SK-N-SH (cell line): ENCODE data around the gene PTPA. TPM values are rescaled to one million over a fixed set of nuclear protein-coding genes. Genes with fewer than 3 reads are reported as not detected.

ENCODE experiments used
- CTCF ChIA-PET: fragments of 300-600, 350-600 bp; formaldehyde crosslinking; extraction: SDS; loops from one replicate; lab custom pipeline; 2021; lab: Yijun Ruan, JAX
- POLR2A ChIA-PET: fragments of 350-600 bp; sonication (Branson Sonifier 250); formaldehyde crosslinking; extraction: SDS; loops from one replicate; lab custom pipeline; 2020; ENCODE audit warnings: antibody characterized with exemption, inconsistent platforms; lab: Yijun Ruan, JAX
- DNase-seq: peaks from one replicate; pipeline ENCODE4 v3.0.0; 2012
- H2AFZ ChIP-seq: fragments of 200-600 bp; sonication (generic); 2 replicates; pipeline ENCODE4 v1.8.1; 2016; ENCODE audit warnings: antibody characterized with exemption, mild to moderate bottlenecking, low read depth
- H3F3A ChIP-seq: fragments of 200-600 bp; sonication (generic); replicated peaks from 2 replicates; pipeline ENCODE3; 2016; ENCODE audit warnings: antibody characterized with exemption, mild to moderate bottlenecking; ENCODE audit not compliant: insufficient read depth
- H3K27ac ChIP-seq, 2 experiments: fragments of 200-500 bp in 1 of 2; fragments of 200-600 bp in 1 of 2; sonication (Bioruptor generic) in 1 of 2; sonication (generic), shearing (Covaris generic) in 1 of 2; 2 replicates each; pipeline versions ENCODE4 v1.5.1 to v1.6.1; 2014 to 2016; ENCODE audit warnings: low read depth in 2 of 2, inconsistent platforms in 1 of 2, low read length in 1 of 2, mild to moderate bottlenecking in 1 of 2, mixed read lengths in 1 of 2
- H3K27me3 ChIP-seq: fragments of 200-600 bp; sonication (generic), shearing (Covaris generic); 2 replicates; pipeline ENCODE4 v1.6.1; 2016; ENCODE audit warnings: mixed run types; ENCODE audit not compliant: insufficient read depth
- H3K36me3 ChIP-seq, 2 experiments: fragments of 200-500 bp in 1 of 2; fragments of 200-600 bp in 1 of 2; sonication (Bioruptor generic) in 1 of 2; sonication (generic) in 1 of 2; replicated peaks in 1 of 2; 2 replicates each; pipeline versions ENCODE3 to v1.5.1; 2014 to 2016; ENCODE audit warnings: low read length in 1 of 2, mild to moderate bottlenecking in 1 of 2; ENCODE audit not compliant: insufficient read depth in 2 of 2, control insufficient read depth in 1 of 2
- H3K4me1 ChIP-seq, 2 experiments: fragments of 200-500 bp in 1 of 2; fragments of 200-600 bp in 1 of 2; sonication (Bioruptor generic) in 1 of 2; sonication (generic), shearing (Covaris generic) in 1 of 2; 2 replicates each; pipeline versions ENCODE4 v1.5.1 to v1.6.1; 2014 to 2016; ENCODE audit warnings: low read depth in 1 of 2, low read length in 1 of 2, mixed run types in 1 of 2; ENCODE audit not compliant: insufficient read depth in 2 of 2, control insufficient read depth in 1 of 2
- H3K4me2 ChIP-seq: fragments of 200-600 bp; sonication (generic), shearing (Covaris generic); 2 replicates; pipeline ENCODE4 v1.6.1; 2017; ENCODE audit warnings: mixed run types
- H3K4me3 ChIP-seq, 2 experiments: fragments of 200-500 bp in 1 of 2; fragments of 200-600 bp in 1 of 2; sonication (Bioruptor generic) in 1 of 2; sonication (generic), shearing (Covaris generic) in 1 of 2; 2 replicates each; pipeline versions ENCODE4 v1.5.1 to v1.8.1; 2014 to 2016; ENCODE audit warnings: low read depth in 2 of 2, inconsistent platforms in 1 of 2, low read length in 1 of 2, mild to moderate bottlenecking in 1 of 2, mixed read lengths in 1 of 2, moderate library complexity in 1 of 2
- H3K79me2 ChIP-seq: fragments of 200-600 bp; sonication (generic); 2 replicates; pipeline ENCODE4 v1.8.1; 2017; ENCODE audit warnings: mild to moderate bottlenecking; ENCODE audit not compliant: insufficient read depth
- H3K9ac ChIP-seq: fragments of 200-600 bp; sonication (generic); 2 replicates; pipeline ENCODE4 v1.6.1; 2017; ENCODE audit warnings: mixed run types
- H3K9me2 ChIP-seq: fragments of 200-600 bp; sonication (generic); 2 replicates; pipeline ENCODE4 v1.6.1; 2017; ENCODE audit warnings: mixed run types
- H3K9me3 ChIP-seq: fragments of 200-600 bp; sonication (generic); 2 replicates; pipeline ENCODE4 v1.6.1; 2017; ENCODE audit warnings: mixed run types, mild to moderate bottlenecking, moderate library complexity
- H4K20me1 ChIP-seq: fragments of 200-600 bp; sonication (generic); 2 replicates; pipeline ENCODE4 v1.6.1; 2017; ENCODE audit warnings: mild to moderate bottlenecking, mixed run types; ENCODE audit not compliant: insufficient read depth
- CHD2 ChIP-seq: fragments of 150-350 bp; IDR thresholded peaks from 2 replicates; pipeline ENCODE4 v1.6.1; 2018; ENCODE audit warnings: low read length; ENCODE audit not compliant: partially characterized antibody
- CTCF ChIP-seq: fragments of 200-600 bp; sonication (generic); IDR thresholded peaks from 2 replicates; pipeline ENCODE4 v1.6.1; 2017; ENCODE audit warnings: antibody characterized with exemption, mild to moderate bottlenecking, moderate library complexity
- EZH2phosphoT487 ChIP-seq: fragments of 200-600 bp; sonication (generic); IDR thresholded peaks from 2 replicates; pipeline ENCODE4 v1.6.1; 2017; ENCODE audit warnings: low read depth, mixed run types, mild to moderate bottlenecking, antibody characterized with exemption, moderate library complexity, borderline replicate concordance
- GABPA ChIP-seq: IDR thresholded peaks from 2 replicates; pipeline ENCODE4 v1.4.0; 2012; ENCODE audit warnings: low read depth, mild to moderate bottlenecking
- JUND ChIP-seq: IDR thresholded peaks from 2 replicates; pipeline ENCODE4 v1.4.0; 2012
- MEF2A ChIP-seq: IDR thresholded peaks from 2 replicates; pipeline ENCODE4 v1.4.0; 2012; ENCODE audit warnings: low read depth, borderline replicate concordance
- NFIC ChIP-seq: IDR thresholded peaks from 2 replicates; pipeline ENCODE4 v1.4.0; 2012; ENCODE audit warnings: borderline replicate concordance
- PBX3 ChIP-seq: IDR thresholded peaks from 2 replicates; pipeline ENCODE4; 2012
- POLR2AphosphoS5 ChIP-seq: IDR thresholded peaks from 2 replicates; pipeline ENCODE4 v1.6.1; 2012; ENCODE audit warnings: low read depth, low read length
- RCOR1 ChIP-seq: fragments of 150-350 bp; IDR thresholded peaks from 2 replicates; pipeline ENCODE4 v1.6.1; 2017; ENCODE audit warnings: antibody characterized with exemption, low read length
- REST ChIP-seq: IDR thresholded peaks from 2 replicates; pipeline ENCODE4 v1.6.1; 2012; ENCODE audit warnings: mild to moderate bottlenecking, low read depth, low read length, moderate library complexity
- RXRA ChIP-seq: IDR thresholded peaks from 2 replicates; pipeline ENCODE4 v1.4.0; 2012; ENCODE audit warnings: low read depth, mild to moderate bottlenecking, borderline replicate concordance
- SIN3A ChIP-seq: IDR thresholded peaks from 2 replicates; pipeline ENCODE4 v1.6.1; 2012; ENCODE audit warnings: low read depth, mild to moderate bottlenecking, low read length, moderate library complexity, borderline replicate concordance
- TAF1 ChIP-seq: IDR thresholded peaks from 2 replicates; pipeline ENCODE4 v1.6.1; 2012; ENCODE audit warnings: low read depth, mild to moderate bottlenecking, low read length, moderate library complexity, borderline replicate concordance
- YY1 ChIP-seq: IDR thresholded peaks from 2 replicates; pipeline ENCODE4 v1.4.0; 2012; ENCODE audit warnings: low read depth, mild to moderate bottlenecking
- ZBTB33 ChIP-seq: IDR thresholded peaks from 2 replicates; pipeline ENCODE4 v1.4.0; 2012; ENCODE audit warnings: low read depth, borderline replicate concordance
- WGBS: methylation state at CpG from one replicate; pipeline ENCODE4 v1.1.6; 2017; ENCODE audit warnings: low lambda C conversion rate; 5-methylcytosine and 5-hydroxymethylcytosine counted together
- polyA plus RNA-seq, 3 experiments: library from polyadenylated mRNA; depleted of rRNA; stranded (reverse); fragments of >200 nt; gene quantifications; 2 replicates each; pipeline ENCODE4 v1.2.3, GENCODE V29; 2012

PTPA gene
- polyA plus RNA-seq, 1 of the 3 experiments (the other 2 are of a cell fraction) = 130 TPM

GRCh38 chr9:129145316-129145715 is 34.1 kb downstream of the PTPA start:
- Histone ChIP-seq H3K4me2 (peak overlapping the region; percentile 51; the same call in 1 of the 2 replicates), H4K20me1 (no peaks in the 10 kb centered on the region), H3K9me2 (no peaks in the 10 kb centered on the region), H3K4me3 (no peak overlapping the region), H3K4me1 (peaks cover 44 to 53% of the 10 kb centered on the region in 2 experiments; a peak in 3 of 4 replicates), H3K9ac (peak overlapping the region; percentile 58), H3K36me3 (peaks cover 30 to 38% of the 10 kb centered on the region in 2 experiments), H2AFZ (no peak overlapping the region), H3K9me3 (no peaks in the 10 kb centered on the region), H3F3A (peaks cover 18% of the 10 kb centered on the region), H3K79me2 (peaks cover 64% of the 10 kb centered on the region), H3K27ac (peak overlapping the region; percentile 14 to 84; a peak in 3 of 4 replicates), H3K27me3 (no peaks in the 10 kb centered on the region)
- POLR2A ChIA-PET = no interaction called here
- TF ChIP-seq CTCF (no peak), MEF2A (no peak), YY1 (no peak), ZBTB33 (no peak), REST (no peak), RCOR1 (no peak), JUND (no peak), EZH2phosphoT487 (no peak), TAF1 (no peak), CHD2 (no peak), PBX3 (no peak), POLR2AphosphoS5 (no peak), GABPA (no peak), RXRA (no peak), SIN3A (no peak), NFIC (no peak)
- no peak for DNase-seq
- CTCF ChIA-PET = interaction anchor here (1.0 to 10.9 kb wide), 4 partner anchors 20 to 479 kb away, joined by 3 to 235 read pairs (median 111); no protein-coding TSS in a partner anchor
- 89% methylated on average over 1 of the region's 2 CpGs for WGBS
